Mesenteric fat pad (tissue), 1 donor: ENCODE measurements around the gene ST8SIA4. TPM values are rescaled to one million over a fixed set of nuclear protein-coding genes. Genes with fewer than 3 reads are reported as not detected.

ENCODE experiments used
- DNase-seq: peaks from one replicate; pipeline ENCODE4 v3.0.0-alpha.2; 2020; ENCODE audit warnings: low spot score
- total RNA-seq: library from RNA; stranded (reverse); fragmentation: NEBNext Ultra II Directional; extraction: Animal tissue kit (Norgen Biotek cat#: 25700); gene quantifications from one replicate; pipeline ENCODE4 v1.2.1, GENCODE V29; 2021
- donor health status: DM: yes; HTN: yes; CAD: no.

ST8SIA4 gene
- total RNA-seq, 1 donor from 2014 or later: 17.5 TPM

DNA sequence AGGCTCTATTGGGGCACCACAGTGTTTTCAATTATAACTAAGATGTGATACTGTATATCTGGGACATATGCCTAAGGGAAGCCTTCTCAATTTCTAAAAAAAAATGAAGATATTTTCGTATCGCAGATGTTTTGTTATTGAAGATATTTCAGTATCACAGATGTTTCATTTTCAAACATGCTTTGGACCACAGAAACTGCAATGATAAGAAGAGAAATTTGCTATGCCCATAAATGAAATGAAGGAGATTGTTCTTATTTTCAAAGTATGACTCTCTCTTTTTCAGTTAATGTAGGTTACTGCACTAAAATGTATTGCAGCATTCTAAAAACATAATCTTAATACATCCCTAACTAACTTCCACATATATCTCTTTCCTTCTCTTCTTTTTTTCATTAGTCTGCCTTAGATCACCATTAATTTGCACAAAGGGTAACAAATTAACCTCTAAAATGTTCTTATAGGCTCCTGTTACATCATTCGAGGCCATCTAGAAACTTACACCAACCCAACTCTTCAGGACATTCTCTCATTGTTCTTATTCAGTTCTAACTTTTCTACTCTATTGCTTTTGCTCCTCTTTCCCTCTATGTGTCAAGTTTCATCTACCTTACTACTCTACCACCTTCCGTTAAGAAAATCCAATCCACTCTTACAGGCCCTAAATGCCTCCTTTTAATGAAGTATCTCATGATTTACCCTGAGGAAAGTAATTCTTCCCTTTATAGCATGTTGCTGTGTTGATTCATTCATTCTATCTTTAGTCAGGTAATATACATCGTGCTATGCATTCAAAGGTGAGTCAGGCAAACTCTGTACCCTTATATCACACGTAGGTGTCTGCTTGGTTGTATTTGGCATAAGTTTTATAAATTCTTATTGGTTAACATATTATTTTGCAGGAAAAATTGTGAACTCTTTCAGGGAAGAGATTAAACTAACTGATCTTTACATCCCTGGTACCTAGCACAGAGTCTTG lies 70.5 kb downstream of the ST8SIA4 start:
- no peak for DNase-seq

DNA sequence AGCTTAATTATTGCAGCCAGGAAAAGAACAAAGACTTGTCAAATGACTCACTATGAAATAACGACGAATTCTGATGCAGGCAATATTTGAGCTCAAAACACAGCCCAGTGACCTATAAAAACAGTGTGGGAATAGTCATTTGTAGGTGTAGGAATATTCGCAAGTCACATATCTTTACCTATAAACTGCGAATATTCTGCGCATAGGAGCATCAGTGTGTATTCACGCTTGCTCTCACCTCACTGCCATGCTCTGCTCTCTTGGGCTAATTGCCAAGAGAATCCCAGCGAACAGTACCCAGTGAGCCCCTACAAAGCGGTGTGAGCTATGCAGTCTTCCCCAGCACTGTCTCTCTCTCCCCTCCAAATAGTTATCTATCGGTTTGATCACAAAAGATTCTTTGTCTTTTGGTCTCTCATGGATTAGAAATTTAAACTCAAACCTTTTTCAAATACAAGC lies 74.2 kb downstream of the ST8SIA4 start:
- no peak for DNase-seq

DNA sequence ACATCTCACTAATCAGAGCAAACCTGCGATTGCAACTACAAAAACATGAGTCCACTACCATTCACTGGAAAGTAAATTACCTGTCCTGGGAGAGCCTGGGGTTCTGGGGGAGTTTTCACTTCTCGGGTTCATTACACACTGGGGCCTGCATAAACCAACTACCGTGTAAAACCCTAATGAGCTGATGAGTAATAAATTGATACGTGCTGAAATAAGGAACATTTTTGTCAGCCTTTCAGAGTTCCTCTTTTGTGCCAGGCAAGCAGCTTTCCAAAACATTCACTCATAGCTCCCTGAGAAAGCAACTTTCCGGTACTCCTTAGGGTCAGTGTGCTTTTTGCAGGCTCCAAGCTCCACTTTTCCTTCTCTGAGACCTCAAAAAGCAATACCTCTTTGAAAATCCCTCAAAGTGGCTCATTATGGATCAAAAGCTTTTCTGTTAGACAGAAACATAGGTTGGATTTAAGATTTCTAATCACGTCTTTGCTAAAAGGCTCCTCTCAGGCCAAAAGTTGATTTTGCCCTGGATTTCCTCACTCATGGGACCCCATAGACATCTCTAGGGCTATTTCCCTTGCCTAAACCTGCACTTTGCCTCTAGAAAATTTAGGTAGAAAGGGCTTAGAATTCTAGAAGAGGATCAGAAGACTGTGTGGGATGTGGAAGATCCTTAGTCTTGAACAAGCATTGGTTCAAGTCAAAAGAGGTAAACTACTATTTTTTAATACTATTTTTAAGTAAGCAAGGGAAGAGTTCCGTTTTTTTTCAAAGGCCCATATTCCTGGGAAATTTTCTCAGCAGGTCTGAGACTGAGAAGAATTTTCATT lies 74.8 kb downstream of the ST8SIA4 start:
- no peak for DNase-seq

DNA sequence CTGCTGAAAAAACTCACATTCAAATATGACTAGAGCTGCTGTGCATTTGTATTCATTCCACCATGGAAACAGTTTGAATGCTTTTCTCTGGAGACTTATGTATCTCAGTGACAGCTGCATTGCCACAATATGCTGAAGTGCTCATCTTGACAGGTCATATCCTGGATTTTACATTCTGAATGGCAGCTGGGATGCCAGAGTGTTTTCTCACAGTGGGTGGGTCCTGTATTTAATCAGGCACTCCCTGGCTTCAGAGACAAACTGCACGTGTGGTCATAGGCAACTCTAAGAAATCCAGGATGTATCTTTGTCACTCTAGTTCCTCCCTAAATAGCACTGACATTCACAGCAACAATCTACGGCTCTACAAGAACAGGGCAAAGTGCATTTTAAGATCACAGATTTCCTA lies 75.6 kb downstream of the ST8SIA4 start:
- DNase-seq: no peak

DNA sequence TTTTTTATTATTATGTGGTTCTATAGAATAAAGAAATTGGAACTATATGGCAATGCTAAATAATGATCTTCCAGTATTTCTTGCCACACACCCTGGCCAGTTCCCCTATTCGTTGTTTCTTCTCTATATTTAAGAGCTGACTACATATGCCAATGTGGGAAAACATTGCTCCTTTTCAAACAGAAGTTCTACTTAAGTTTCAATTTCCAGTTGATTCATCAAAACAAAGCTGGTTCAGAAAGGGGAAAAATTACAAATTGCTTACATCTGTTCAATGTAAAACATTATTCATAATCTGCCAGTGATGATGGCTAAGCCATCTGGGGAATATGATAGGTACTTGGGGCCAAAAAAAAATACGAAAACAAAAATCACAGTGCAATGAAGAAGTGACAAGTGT lies 76.9 kb downstream of the ST8SIA4 start:
- DNase-seq: no peak

DNA sequence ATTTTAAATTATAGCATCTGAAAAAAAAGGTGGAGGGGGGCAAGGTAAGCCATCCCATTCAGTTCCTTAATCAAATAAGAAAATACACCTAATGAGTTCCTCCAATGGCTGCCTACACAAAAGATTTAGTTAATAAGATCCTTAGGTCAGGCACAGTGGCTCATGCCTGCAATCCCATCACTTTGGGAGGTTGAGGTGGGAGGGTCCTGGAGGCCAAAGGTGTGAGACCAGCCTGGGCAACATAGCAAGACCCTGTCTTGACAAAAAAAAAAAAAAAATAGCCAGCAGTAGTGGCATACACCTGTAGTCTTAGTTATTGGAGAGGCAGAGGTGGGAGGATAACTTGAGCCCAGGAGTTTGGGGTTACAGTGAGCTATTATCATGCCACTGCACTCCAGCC lies 78.4 kb downstream of the ST8SIA4 start:
- DNase-seq: no peak

DNA sequence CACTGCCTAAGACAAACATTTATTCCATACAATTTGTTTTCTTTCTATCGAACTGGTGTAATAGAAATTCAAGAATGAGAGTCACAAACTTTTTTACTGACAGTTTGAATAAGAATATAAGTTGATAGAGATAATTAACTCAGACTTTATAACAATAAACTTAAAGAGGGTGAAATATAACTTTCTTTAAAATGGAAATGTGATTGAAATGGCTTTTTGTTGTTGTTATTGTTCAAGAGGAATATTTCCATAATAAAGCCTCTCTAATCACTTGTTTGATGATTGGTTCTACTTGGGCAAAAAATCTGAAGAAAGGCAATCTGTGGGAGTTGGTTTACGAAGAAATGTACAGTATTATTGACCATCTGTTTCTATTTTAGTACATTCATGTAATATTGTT lies 79.3 kb downstream of the ST8SIA4 start:
- no peak for DNase-seq

DNA sequence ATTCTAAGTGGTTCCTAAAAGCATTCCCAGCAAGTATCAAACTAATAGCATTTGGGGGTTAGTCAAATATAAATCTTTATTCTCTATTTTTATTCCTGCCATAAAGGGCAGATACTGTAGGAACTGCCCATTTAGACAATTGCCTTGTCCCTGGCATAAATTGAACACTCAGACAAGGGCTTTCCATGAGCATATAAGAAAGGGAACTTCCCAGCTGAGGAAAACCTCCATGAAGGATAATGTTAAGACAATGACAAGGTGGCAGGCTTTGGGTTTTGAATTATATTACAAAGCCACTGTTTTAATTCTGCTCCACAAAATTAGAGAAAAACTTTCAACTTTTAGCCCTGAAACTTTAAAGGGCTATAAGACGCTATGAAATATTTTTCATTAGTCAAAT lies 81.3 kb downstream of the ST8SIA4 start:
- no peak for DNase-seq

DNA sequence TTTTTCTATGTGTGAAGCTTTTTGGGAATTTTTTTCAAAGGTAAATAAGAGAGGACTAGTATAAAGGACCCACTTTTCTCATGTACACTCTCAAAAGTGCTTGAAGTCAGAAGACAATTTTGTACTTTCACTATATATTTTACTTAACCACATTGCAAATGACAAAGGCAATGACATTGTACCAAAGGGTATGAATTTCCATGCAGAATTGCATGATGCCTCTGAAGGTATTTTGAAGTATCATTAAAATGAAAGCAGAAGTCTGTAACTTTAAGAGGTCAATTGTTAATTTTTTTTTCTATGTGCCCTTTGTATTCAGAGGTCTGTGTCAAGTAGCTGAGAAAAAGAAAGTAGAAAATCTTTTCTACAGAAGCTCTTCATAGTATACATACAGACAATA lies 84.7 kb downstream of the ST8SIA4 start:
- no peak for DNase-seq

DNA sequence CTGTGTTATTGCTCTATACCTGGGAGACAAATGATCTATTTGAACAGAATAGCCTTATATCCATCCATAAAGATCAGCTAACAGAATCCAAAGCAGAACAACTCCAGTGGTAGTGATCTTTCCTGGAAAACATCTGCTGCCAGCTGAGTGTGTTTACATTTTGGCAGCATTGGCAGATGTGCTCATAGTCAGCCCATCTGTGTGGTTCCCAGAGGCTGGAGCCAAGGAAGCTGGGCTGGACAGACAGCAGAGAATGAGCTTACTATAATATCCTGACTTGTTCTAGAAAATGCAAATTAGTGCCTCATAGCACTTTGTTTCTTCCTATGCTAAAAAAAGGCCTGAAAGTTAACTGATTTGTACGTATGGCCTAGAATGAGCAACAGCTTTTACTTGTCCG lies 99.7 kb downstream of the ST8SIA4 start:
- DNase-seq: no peak

DNA sequence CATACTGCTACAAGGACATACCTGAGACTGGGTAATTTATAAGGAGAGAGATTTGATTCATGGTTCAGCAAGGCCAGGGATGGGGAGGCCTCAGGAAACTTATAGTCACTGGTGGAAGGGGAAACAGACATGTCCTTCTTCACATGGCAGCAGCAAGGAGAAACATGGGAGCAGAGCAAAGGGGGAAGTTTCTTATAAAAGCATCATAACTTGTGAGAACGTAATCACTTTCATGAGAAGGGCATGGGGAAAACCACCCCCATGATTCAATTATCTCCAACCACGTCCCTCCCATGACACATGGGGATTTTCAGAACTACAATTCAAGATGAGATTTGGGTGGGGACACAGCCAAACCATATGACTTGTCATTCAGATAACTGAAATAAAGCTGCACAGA lies 100.9 kb downstream of the ST8SIA4 start:
- no peak for DNase-seq

DNA sequence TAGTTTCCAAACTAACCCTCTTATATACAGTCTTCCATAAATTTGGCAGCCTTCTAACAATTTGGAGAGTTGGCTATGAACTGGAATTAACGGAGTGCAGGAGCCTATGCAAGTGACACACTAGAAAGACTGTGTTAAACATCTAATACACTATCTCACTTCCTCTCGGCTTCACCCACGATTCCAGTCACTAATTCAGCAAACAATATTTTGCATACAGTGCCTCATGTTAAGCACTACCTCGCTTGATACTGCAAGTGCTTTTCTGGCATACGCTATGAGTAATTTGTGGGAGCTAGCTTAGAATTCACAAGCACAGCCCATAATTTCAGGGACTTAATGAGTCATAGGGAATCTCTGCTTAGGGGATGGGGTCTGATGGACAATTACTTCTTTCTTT lies 102.5 kb downstream of the ST8SIA4 start:
- DNase-seq: no peak

DNA sequence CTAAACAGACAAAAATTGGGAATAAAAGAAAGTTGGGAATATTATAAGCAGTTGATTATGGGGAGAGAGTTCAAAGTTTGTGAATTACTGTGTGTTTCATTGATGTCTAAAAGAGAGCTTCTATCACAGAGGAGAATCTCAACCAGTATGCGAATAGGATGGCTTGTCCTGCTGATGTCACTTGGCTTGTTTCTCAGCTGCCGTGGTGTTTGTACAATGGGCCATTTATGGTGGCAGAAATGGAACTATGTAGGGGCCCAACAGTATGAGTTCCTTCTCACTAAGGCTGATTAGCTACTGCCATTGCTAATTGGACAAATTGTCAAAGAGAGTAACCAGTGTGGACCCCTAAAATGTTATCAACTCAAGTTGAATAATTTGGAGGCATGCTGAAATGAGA lies 103.9 kb downstream of the ST8SIA4 start:
- no peak for DNase-seq

DNA sequence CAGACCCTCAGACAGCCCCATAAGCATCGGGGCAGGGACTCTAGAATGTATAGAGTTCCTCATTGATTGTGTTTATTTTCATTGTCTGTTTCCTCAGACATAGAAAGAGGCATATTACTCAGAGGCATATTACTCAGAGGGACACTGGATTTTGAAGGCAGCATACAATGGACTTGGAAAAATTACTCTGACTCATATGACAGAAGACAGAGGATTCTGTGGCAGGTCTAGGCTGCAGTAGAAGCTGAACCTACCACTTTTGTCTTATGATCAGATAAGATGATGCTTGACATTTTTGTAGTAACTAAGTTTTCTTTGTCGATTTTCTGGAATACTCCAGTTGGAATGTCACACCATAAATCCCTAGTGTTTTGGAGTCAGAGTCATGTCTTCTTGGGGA lies 105.2 kb downstream of the ST8SIA4 start:
- DNase-seq: no peak

DNA sequence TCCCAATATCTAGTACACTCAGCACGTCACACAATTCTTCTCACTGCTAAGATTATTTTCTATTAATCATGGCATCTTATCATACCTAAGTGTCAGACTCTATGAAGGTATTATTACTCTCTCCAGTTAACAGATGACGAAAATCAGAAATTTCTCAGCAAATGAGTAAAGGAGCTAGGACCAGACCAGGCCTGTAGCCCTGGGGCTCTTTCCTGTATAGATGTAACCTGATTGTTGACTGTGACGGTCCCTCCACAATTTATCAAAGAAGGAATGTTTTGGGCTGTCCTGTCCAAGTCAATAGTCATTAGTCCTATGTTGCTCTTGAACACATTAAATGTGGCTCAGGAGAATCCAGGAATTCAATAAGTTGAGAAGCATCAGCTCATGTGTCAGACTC lies 106.2 kb downstream of the ST8SIA4 start:
- DNase-seq: no peak

DNA sequence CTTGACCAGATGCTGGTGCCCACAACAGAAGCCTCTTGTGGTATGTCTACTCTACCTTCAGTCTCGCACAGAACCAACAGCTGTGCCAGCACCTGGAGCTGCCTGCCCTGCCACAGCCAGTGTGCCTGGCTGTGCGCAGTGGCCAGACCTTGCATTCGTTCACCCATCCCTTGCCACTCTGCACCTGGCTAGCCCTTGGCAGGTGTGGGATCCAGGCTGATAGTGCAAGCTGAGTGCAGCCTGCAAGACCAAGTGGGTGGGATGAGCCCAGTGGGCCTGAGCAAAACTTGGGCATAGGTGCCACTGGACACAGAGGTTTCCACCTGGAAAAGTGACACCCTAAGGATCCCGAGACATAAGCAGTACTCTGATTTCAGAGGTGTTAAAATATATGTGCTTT lies 108.2 kb downstream of the ST8SIA4 start:
- DNase-seq: no peak

DNA sequence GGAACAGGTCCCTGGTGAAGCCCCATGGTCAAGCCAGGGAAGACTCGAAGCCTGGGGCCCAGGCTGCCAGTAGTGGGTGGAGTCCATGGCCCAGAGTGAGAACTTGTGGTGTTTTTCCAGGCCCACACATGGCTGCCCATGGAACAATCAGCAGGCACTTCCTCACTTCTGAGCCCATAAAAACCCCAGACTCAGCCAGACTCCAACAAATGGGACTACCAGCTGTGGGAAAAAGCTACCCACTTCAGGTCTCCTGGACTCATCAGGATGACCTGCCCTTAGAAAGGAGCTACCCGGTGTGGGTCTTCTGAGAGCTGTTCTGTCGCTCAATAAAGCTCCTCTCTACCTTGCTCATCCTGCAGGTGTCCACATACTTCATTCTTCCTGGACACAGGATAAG lies 108.9 kb downstream of the ST8SIA4 start:
- DNase-seq: no peak

DNA sequence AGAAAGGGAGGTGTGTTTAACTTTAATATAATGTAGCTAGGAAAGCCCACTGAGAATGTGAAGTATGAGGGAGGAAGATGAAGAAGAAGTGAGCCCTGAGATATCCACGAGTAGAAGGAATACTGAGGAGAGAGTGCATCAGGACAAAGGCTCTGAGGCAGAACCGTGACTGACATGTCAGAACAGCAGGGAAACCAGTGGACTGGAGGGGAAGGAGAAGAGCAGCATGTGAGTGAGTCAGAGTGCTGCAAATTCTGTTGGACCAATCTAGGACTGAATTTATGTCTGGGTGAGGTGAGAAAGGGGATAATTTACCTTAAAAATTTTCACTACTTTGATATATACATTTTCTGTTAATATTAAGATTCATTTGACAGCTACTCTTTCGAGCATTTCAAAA lies 110.3 kb downstream of the ST8SIA4 start:
- no peak for DNase-seq

DNA sequence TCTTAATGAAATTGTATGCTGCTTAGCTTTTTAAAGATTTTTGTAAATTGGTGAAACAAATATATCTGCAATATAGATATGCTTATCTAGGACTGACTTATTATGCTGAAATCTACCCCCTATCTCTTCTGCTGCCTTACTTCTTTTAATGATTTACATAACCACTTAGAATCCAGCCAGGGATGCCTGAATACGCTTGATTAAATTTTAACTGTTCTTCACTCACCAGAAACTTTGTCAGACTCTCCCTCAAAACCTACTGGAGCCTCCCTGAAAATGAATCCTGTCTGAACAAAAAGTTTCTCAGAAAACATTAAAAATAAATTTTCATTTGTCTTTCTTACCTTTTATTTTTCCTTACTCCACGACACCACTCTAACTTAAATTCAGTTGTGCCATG lies 111.7 kb downstream of the ST8SIA4 start:
- DNase-seq: no peak

DNA sequence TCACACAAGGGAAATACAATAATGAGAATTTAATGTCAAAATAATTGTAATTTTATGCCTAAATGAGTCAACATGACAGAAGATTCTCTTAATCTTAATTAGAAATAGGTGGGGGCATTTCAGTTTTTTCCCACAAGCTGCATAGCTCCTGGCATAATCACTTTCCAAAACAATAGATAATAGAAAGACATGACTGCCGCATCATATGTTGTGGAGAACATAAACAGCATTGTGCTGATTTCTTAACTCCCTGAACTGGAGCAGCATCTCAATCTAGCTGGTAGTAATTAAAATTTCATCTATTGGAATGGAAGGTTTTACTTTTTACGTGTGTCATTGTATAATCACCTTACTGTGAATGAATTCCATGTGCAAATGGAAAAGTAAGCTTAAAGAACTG lies 112.1 kb downstream of the ST8SIA4 start:
- DNase-seq: no peak

DNA sequence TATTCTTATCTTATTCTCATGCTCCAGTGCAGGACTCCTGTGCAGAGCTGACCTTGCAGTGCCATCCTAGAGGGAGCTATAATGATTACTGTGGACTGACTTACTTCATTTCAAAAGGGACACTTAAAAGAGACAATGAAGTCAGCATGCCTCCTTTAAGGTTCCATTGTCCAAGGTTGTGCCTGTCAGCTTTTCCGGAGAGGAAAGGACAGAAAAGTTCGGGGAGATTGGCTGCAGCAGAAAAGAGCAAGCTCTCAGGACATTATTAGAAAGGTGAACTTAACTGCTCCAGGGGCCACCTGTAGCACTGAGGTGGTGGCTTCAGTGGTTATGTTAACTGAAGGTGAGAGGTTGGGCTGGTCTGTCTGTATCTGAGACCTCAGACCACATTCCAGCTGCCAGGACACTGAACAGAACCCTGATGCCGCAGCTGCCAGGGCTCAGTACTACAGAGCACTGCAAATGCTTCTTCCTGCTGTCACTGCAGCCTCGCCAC lies 112.9 kb downstream of the ST8SIA4 start:
- DNase-seq: no peak

DNA sequence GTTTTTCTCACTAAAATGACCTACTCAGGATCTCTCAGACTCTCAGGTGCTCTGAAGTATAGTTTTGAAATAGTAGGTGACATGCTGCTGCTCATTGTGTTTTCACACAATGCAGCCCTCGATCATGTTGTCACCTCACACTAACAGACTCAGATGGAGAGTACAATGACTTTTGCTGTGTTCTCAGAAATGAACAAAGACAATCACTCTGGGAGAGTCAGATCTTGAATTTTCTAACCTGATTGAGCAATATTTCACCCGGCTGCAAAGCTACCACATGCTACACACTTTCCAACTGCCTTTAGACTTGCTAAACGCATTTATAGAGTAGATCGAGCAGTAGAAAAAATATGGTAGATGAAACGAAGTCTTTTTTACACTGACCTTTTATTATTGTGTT lies 113.4 kb downstream of the ST8SIA4 start:
- no peak for DNase-seq
